Liver (tissue), 9 donors: ENCODE results near the gene IFNGR1. TPM values are rescaled to one million over a fixed set of nuclear protein-coding genes. Genes with fewer than 3 reads are reported as not detected.

ENCODE experiments used
- DNase-seq: peaks from one replicate; pipeline ENCODE4 v3.0.0-alpha.2; 2017; ENCODE audit warnings: low spot score
- H3K27ac ChIP-seq, 2 donors: one replicate each; pipeline ENCODE4 v1.7.0; 2013; ENCODE audit warnings: inconsistent platforms in 2 of 2, low read length in 2 of 2, control low read depth in 1 of 2, low read depth in 1 of 2, mild to moderate bottlenecking in 1 of 2
- H3K27me3 ChIP-seq, 4 donors: one replicate each; pipeline versions ENCODE4 v1.6.1 to v1.7.0; 2013; ENCODE audit warnings: low read length in 3 of 4, inconsistent platforms in 1 of 4, mild to moderate bottlenecking in 1 of 4, moderate library complexity in 1 of 4; ENCODE audit not compliant: control insufficient read depth in 4 of 4, insufficient read depth in 4 of 4
- H3K36me3 ChIP-seq, 4 donors: one replicate each; pipeline versions ENCODE4 v1.6.1 to v1.7.0; 2013; ENCODE audit warnings: low read length in 3 of 4, mild to moderate bottlenecking in 3 of 4, low read depth in 1 of 4, moderate library complexity in 1 of 4; ENCODE audit not compliant: control insufficient read depth in 4 of 4, insufficient read depth in 3 of 4
- H3K4me1 ChIP-seq, 4 donors: one replicate each; pipeline versions ENCODE4 v1.6.1 to v1.7.0; 2013; ENCODE audit warnings: low read length in 3 of 4, mild to moderate bottlenecking in 3 of 4, moderate library complexity in 1 of 4; ENCODE audit not compliant: control insufficient read depth in 4 of 4, insufficient read depth in 4 of 4
- H3K4me3 ChIP-seq, 3 donors: one replicate each; pipeline versions ENCODE4 v1.6.1 to v1.7.0; 2013; ENCODE audit warnings: low read length in 3 of 3, control low read depth in 1 of 3, low read depth in 1 of 3, mild to moderate bottlenecking in 1 of 3
- H3K9ac ChIP-seq, 2 donors: one replicate each; pipeline ENCODE4 v1.7.0; 2013; ENCODE audit warnings: low read length in 2 of 2, mild to moderate bottlenecking in 2 of 2, moderate library complexity in 2 of 2, control low read depth in 1 of 2, low read depth in 1 of 2
- H3K9me3 ChIP-seq, 4 donors: one replicate each; pipeline versions ENCODE4 v1.6.1 to v1.7.0; 2013; ENCODE audit warnings: low read length in 3 of 4; ENCODE audit not compliant: control insufficient read depth in 4 of 4
- ATF3 ChIP-seq: IDR thresholded peaks from 2 replicates; pipeline ENCODE4 v1.6.1; 2016; ENCODE audit warnings: antibody characterized with exemption
- CTCF ChIP-seq: fragments of 150-350 bp; IDR thresholded peaks from 2 replicates; pipeline ENCODE4 v1.5.1; 2017; ENCODE audit warnings: improper control_type of control experiment, low read depth, low read length; ENCODE audit not compliant: missing input control
- EGR1 ChIP-seq, 2 donors: IDR thresholded peaks; 2 replicates each; pipeline ENCODE4 v1.6.1; 2016 to 2018; ENCODE audit warnings: antibody characterized with exemption in 2 of 2, low read depth in 2 of 2
- FOXA1 ChIP-seq: IDR thresholded peaks from 2 replicates; pipeline ENCODE4 v1.6.1; 2016; ENCODE audit warnings: antibody characterized with exemption
- FOXA2 ChIP-seq: IDR thresholded peaks from 2 replicates; pipeline ENCODE4 v1.6.1; 2016; ENCODE audit warnings: antibody characterized with exemption
- GABPA ChIP-seq, 2 donors: IDR thresholded peaks in 1 of 2; conservative IDR thresholded peaks in 1 of 2; 2 replicates each; pipeline ENCODE4 v1.6.1; 2016; ENCODE audit warnings: antibody characterized with exemption in 2 of 2, mild to moderate bottlenecking in 1 of 2, moderate library complexity in 1 of 2
- HNF4A ChIP-seq, 2 donors: conservative IDR thresholded peaks; 2 replicates each; pipeline ENCODE4 v1.6.1; 2016; ENCODE audit warnings: antibody characterized with exemption in 2 of 2, mild to moderate bottlenecking in 2 of 2
- HNF4G ChIP-seq: IDR thresholded peaks from 2 replicates; pipeline ENCODE4 v1.6.1; 2016; ENCODE audit warnings: antibody characterized with exemption
- JUND ChIP-seq, 2 donors: IDR thresholded peaks; 2 replicates each; pipeline ENCODE4 v1.6.1; 2016; ENCODE audit warnings: antibody characterized with exemption in 2 of 2
- MAX ChIP-seq: IDR thresholded peaks from 2 replicates; pipeline ENCODE4 v1.6.1; 2016; ENCODE audit warnings: antibody characterized with exemption
- NR2F2 ChIP-seq: IDR thresholded peaks from 2 replicates; pipeline ENCODE4 v1.6.1; 2016; ENCODE audit warnings: antibody characterized with exemption
- RAD21 ChIP-seq, 2 donors: IDR thresholded peaks; 2 replicates each; pipeline ENCODE4 v1.6.1; 2016; ENCODE audit warnings: antibody characterized with exemption in 2 of 2, mild to moderate bottlenecking in 2 of 2
- REST ChIP-seq: IDR thresholded peaks from 2 replicates; pipeline ENCODE4 v1.6.1; 2016; ENCODE audit warnings: antibody characterized with exemption, mild to moderate bottlenecking
- RXRA ChIP-seq, 2 donors: IDR thresholded peaks; 2 replicates each; pipeline ENCODE4 v1.6.1; 2017 to 2018; ENCODE audit warnings: antibody characterized with exemption in 2 of 2, mild to moderate bottlenecking in 1 of 2
- SP1 ChIP-seq: IDR thresholded peaks from 2 replicates; pipeline ENCODE4 v1.6.1; 2018; ENCODE audit warnings: antibody characterized with exemption, mild to moderate bottlenecking
- YY1 ChIP-seq: IDR thresholded peaks from 2 replicates; pipeline ENCODE4 v1.6.1; 2016; ENCODE audit warnings: antibody characterized with exemption, mild to moderate bottlenecking
- ZBTB33 ChIP-seq: IDR thresholded peaks from 2 replicates; pipeline ENCODE4 v1.6.1; 2016; ENCODE audit warnings: antibody characterized with exemption
- WGBS: extraction: QIAGEN DNeasy Blood & Tissue Kit; methylation state at CpG from one replicate; pipeline ENCODE4 v1.1.7; 2013; 5-methylcytosine and 5-hydroxymethylcytosine counted together
- polyA plus RNA-seq, 2 donors: library from polyadenylated mRNA; stranded (reverse) in 1 of 2; unstranded in 1 of 2; fragments of 200-250 nt in 1 of 2; fragments of >200 nt in 1 of 2; fragmentation: Nextera tagmentation in 1 of 2; extraction: Ambion mirVana in 1 of 2; gene quantifications; one replicate each; pipeline versions ENCODE4 v1.2.1 to v1.2.3, GENCODE V29; 2013 to 2015
- total RNA-seq, 2 donors: library from RNA; depleted of rRNA; stranded (reverse); fragments of >200 nt; gene quantifications; one replicate each; pipeline ENCODE4 v1.2.3, GENCODE V29; 2014
- donor health status: healthy.
- donor health status: healthy.
- donor health status: healthy.
- donor health status: healthy.
- donor health status: healthy.

The IFNGR1 gene
- total and polyA plus RNA-seq, 4 donors, result 33.9 to 57.8 (median 39.0) TPM

GRCh38 chr6:137261361-137261760, 42.2 kb upstream of the IFNGR1 start (continued):
- TF ChIP-seq CTCF (no peak), RAD21 (IDR thresholded peaks at IDR 0.05) (no peak), NR2F2 (no peak), HNF4A (conservative IDR thresholded peaks at IDR 0.05) (no peak), HNF4G (no peak), YY1 (no peak)

GRCh38 chr6:137260217-137260616, 41.0 kb upstream of the IFNGR1 start:
- no peak for DNase-seq
- Histone ChIP-seq H3K4me3 (no peak overlapping the region), H3K27ac (no peak overlapping the region), H3K9ac (no peak overlapping the region), H3K27me3 (no peaks in the 10 kb centered on the region), H3K4me1 (peaks cover 0 to 3% (median 0%) of the 10 kb centered on the region in 4 donors), H3K9me3 (peaks cover 0 to under 1% (median 0%) of the 10 kb centered on the region in 4 donors), H3K36me3 (no peaks in the 10 kb centered on the region)
- whole genome bisulfite sequencing, result 86% methylated on average over 6 of the region's 6 CpGs
- TF ChIP-seq HNF4G, result no peak
- TF ChIP-seq SP1, result no peak
- no peak for TF ChIP-seq FOXA1
- no peak for TF ChIP-seq CTCF
- TF ChIP-seq ZBTB33, result no peak
- TF ChIP-seq NR2F2, result no peak
- TF ChIP-seq ATF3, result no peak
- no peak for TF ChIP-seq RXRA (IDR thresholded peaks at IDR 0.05)
- TF ChIP-seq RAD21 (IDR thresholded peaks at IDR 0.05), result no peak
- no peak for TF ChIP-seq REST
- no peak for TF ChIP-seq FOXA2
- TF ChIP-seq JUND (IDR thresholded peaks at IDR 0.05), result no peak
- no peak for TF ChIP-seq GABPA (IDR thresholded peaks at IDR 0.05 in 1 of 2, conservative IDR thresholded peaks at IDR 0.05 in 1 of 2)
- no peak for TF ChIP-seq MAX
- TF ChIP-seq EGR1 (IDR thresholded peaks at IDR 0.05; ENCODE audit: low read depth in 2 of 2), result no peak
